ENCODE results near the gene G3BP1.

DNA sequence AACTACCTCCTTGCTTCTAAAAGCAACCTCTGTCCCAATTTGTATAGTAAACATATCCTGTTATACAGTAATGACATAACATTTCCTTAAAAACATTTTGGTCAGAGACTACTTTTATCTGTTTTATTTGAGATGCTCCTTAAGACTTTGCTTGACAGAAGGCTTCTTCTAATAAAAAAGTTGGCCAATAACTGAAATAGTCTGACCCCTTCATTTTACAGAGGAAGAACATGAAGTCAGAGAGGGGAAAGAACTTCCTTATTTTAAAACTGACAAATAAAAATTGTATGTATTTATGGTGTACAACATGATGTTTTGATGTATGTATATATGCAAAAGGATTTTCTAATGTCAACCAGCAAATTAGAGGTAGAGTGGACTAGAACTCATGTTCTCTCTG, 49.2 kb upstream of the G3BP1 start:
- TF ChIP-seq, protein P1, sequence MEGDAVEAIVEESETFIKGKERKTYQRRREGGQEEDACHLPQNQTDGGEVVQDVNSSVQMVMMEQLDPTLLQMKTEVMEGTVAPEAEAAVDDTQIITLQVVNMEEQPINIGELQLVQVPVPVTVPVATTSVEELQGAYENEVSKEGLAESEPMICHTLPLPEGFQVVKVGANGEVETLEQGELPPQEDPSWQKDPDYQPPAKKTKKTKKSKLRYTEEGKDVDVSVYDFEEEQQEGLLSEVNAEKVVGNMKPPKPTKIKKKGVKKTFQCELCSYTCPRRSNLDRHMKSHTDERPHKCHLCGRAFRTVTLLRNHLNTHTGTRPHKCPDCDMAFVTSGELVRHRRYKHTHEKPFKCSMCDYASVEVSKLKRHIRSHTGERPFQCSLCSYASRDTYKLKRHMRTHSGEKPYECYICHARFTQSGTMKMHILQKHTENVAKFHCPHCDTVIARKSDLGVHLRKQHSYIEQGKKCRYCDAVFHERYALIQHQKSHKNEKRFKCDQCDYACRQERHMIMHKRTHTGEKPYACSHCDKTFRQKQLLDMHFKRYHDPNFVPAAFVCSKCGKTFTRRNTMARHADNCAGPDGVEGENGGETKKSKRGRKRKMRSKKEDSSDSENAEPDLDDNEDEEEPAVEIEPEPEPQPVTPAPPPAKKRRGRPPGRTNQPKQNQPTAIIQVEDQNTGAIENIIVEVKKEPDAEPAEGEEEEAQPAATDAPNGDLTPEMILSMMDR (IDR thresholded peaks at IDR 0.05; ENCODE audit: low read depth, low read length, missing input control), result no peak
- TF ChIP-seq HNF4A (conservative IDR thresholded peaks at IDR 0.05) (no peak), RAD21 (IDR thresholded peaks at IDR 0.05) (no peak)
- TF ChIP-seq, protein P2, sequence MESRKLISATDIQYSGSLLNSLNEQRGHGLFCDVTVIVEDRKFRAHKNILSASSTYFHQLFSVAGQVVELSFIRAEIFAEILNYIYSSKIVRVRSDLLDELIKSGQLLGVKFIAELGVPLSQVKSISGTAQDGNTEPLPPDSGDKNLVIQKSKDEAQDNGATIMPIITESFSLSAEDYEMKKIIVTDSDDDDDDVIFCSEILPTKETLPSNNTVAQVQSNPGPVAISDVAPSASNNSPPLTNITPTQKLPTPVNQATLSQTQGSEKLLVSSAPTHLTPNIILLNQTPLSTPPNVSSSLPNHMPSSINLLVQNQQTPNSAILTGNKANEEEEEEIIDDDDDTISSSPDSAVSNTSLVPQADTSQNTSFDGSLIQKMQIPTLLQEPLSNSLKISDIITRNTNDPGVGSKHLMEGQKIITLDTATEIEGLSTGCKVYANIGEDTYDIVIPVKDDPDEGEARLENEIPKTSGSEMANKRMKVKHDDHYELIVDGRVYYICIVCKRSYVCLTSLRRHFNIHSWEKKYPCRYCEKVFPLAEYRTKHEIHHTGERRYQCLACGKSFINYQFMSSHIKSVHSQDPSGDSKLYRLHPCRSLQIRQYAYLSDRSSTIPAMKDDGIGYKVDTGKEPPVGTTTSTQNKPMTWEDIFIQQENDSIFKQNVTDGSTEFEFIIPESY (IDR thresholded peaks at IDR 0.05), result no peak
- TF ChIP-seq, protein P3, sequence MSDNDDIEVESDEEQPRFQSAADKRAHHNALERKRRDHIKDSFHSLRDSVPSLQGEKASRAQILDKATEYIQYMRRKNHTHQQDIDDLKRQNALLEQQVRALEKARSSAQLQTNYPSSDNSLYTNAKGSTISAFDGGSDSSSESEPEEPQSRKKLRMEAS (IDR thresholded peaks at IDR 0.05), result no peak
